ENCODE measurements around the gene TMC5.

DNA sequence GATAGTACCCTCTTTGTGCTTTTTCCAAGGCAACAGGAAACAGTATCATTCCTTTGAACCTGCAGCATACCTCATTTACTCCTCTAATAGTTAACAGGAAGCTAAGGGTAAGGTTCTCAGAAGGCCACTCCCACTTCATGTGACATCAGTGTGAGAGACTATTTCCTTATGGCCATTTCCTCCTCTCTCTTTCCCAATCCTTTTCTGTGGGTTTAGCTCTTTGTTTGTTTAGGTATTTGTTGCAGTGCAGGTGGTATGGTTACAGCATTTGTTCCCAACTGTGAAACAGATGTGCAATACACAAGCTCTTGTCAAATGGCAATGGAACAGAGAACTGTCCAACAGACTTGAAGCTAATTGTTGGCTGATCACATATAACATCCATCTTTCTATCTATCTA, 14.7 kb downstream of the TMC5 start:
- TF ChIP-seq EZH2phosphoT487 (IDR thresholded peaks at IDR 0.05; ENCODE audit: borderline replicate concordance, low read length) (no peak), CTCF (IDR thresholded peaks at IDR 0.05; ENCODE audit: low read depth, low read length, poor library complexity, severe bottlenecking) (no peak)

Measured in DOHH2 (cell line).